HG02981 (cell line): Measurements from ENCODE around the gene GLIS2.
A peak's percentile ranks its signal among the peaks of the same experiment; 100 is the strongest.

Source experiments
- ATAC-seq: cut with Tn5 transposase; IDR thresholded peaks from one replicate; pipeline ENCODE4 v1.9.1; 2021; ENCODE audit warnings: mild to moderate bottlenecking, moderate library complexity; ENCODE audit not compliant: unreplicated experiment

The GLIS2 gene

DNA sequence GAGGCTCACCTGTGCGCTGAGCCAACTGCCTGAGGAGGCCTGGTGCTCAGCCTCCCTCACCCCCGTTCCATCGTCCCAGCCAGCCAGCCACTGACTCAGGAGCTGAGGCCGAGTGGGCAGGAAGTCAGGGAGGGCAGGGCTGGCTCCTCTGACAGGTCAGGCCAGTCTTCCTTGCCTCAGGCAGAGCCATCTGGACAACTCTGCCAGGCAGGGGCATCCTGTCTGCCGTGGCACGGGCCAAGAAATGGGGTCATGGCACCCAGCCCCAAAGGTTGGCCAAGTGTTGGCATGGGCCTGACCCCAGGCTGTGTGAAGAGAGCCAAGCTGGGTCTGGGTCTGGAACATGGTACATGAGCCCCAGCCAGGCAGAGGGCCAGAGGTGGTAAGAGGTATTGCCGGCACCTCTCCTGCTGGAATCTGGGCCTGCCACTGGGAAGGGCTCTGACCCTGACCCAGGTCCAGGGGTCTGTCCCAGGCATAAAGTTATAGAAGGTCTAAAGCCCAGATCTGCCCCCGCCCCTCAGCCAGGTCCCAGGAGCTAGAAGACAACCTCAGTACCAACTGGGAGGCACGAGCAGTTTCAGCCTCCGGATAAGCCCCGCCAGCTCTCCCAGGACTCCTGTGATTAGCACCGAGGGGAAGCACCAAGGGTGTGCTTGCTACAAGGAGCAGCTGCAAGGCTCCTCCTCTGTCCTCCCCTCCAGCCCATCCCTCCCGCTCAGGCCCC is 53.3 kb downstream of the GLIS2 start:
- no peak for ATAC-seq

DNA sequence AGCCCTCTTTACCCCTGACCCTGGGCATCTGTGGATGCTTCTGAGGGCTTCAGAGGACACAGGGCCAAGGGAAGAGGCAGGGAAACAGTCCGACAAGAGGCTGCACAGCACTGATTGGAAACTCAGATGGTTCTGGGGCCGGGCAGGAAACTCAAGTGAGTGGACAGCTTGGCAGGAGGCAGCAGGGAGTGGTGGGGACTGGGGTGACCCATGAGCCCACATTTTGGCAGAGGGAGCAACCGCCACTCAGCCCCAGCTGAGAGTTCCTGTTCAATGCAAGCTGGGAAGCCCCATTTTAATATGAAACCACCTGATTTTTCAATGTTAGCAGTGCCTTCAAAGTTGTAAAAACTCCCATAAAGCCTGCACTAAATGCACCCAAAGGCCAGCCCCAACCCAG is 54.3 kb downstream of the GLIS2 start:
- ATAC-seq, result no peak

DNA sequence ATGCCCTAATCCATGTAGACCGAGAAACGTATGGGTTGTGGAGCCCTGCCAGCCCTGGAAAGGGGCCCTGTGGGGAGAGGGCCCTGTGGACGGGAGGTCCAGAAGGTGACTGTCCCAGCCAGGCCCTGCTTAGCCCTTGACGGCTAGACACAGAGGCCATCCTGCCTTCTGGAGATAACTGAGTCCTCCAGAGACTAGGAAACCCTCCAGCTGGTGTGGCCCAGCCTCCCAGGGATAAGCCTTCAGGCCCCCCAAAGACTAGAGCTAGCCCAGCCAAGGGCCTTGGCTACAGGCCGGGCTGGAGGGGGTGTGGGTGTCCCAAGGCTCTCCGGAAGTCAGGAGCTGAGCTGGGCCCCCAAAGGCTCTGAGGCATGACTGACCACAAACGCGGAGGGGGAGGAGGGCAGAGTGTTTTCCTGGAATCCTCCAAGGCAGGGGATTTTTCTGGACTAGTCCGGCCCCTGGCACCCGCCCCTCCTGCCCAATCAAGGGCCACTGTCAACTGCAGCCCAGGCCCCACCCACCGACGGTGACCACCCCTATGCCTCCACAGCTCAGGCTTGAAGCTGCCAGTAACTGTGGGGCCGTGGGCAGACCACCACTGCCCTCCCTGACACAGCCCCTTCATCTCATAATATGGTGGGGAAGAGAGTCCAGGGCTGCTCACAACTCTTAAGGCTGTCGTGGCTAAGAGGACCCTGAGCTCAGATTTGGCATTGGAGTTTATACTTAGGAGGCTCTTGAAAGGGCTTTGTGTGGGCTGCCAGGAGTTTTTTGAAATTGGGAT is 54.9 kb downstream of the GLIS2 start:
- no peak for ATAC-seq

DNA sequence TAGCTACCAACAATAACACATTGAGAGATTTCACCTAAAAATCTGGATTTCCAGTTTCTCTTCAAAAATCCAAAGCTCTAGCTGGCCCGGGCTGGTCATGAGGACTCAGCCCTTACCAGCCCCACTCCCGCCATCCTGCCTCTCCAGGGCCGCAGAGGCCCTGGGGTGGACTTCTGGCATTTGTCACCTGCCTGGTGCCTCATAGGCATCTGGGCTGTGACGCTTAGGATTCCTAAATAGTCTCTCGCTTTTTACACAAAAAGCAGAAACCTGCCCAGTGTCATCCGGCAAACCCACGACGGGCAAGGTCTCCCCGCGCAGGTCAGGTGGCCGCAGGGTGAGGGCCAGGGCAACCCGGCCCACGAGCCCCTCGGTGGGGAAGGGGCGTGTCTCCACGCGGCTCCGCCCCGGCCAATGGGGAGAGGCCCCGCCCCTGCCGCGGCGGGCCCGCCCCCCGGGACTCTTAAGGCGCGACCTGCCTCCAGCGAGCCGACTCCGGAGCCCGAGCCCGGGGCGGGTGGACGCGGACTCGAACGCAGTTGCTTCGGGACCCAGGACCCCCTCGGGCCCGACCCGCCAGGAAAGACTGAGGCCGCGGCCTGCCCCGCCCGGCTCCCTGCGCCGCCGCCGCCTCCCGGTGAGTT is 55.6 kb downstream of the GLIS2 start, which contains the start of gene VASN:
VASN (plus strand) TSS at position 492 of the 644 bp plus-strand sequence. CDS start 9,030 bp downstream, outside the sequence.
- peak; percentile 57 for ATAC-seq

DNA sequence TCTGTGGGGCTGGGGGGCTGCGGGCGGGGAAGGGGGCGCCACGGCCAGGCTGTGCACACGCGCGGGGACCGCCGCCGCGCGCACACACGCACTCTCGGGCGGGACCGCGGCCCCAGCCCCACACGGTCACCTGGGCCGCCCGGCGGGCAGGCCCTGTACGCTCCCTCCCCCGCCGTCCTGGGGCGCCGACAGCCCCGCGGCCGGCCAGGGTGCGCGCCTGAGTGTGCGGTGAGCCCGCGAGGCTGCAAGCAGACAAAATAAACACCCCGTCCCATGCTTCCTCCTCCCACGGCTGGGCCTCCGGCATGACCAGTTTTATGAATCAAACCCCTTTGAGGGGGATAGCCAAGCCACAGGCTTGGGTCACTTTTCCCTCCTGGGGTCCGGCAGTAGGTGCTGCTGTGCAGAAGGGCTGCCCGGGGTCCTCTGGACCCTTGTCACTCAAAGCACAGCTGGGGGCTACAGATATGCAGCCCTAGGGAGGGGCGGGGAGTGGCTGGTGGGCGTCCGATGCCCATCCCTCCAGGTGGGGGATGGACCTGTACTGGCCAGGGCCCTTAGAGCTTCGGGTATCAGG is 56.2 kb downstream of the GLIS2 start:
- ATAC-seq, result peak; percentile 40

DNA sequence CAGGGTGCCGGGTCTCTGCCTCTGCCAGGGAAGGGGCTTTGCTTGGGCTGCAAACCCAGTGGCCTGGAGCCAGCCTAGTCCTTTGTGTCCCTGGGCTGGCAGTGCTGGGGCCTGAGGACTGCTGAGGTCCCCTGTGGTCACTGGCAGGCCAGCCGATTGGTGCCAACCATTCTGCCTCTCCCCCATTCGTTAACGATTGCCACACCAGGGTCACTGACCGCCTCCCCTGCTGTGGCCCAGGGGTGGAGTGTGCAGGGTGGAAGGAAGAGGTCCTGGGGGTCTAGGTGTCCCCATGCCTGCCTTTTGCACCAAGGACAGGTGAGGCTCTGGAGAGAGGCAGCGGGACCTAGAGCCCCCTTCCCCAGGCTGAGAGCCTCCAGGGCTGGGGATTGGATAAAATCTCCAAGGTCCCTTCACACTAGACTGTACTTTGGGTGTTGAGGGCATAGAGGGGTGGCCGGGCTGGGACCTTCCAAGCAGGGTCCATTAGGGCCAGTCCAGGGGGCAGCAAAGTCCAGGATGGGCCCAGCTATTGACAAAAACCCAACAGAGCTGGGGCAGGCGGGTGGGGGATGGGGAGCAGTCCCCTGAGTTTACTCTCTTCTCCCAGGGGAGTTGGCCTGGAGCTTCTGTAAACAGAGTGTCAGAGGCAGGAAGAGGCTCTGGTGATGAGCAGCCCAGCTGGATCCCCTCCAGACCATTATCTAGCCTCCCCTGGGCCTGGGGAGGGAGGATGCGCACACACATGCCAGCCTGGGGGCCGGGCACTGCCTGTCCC is 56.9 kb downstream of the GLIS2 start:
- ATAC-seq, result no peak

DNA sequence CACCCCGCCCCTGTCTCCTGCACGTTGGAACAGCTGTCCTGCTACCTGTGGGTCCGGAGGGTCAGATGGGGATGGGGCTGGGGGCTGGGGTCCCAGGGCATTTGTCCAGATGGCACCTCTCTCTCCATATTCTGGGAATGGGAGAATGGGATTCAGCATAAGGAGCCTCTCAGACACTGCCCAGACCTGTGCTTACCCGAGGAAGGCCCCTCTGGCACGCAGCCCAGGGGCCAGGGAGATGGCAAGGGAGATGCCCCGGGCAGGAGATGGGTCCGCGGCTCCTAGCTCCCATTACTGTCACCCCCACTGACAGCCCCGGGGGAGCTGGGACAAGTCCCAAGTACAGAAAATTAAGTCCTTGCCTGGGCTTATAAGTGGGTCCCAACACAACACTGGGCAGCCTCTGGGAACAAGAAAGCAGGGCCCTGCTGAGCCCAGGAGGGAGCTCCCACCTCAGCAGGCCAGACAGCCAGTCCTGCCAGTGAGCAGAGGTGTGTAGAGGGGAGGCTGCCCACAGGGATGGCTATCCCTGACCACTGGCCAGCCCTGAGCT is 57.6 kb downstream of the GLIS2 start:
- no peak for ATAC-seq

DNA sequence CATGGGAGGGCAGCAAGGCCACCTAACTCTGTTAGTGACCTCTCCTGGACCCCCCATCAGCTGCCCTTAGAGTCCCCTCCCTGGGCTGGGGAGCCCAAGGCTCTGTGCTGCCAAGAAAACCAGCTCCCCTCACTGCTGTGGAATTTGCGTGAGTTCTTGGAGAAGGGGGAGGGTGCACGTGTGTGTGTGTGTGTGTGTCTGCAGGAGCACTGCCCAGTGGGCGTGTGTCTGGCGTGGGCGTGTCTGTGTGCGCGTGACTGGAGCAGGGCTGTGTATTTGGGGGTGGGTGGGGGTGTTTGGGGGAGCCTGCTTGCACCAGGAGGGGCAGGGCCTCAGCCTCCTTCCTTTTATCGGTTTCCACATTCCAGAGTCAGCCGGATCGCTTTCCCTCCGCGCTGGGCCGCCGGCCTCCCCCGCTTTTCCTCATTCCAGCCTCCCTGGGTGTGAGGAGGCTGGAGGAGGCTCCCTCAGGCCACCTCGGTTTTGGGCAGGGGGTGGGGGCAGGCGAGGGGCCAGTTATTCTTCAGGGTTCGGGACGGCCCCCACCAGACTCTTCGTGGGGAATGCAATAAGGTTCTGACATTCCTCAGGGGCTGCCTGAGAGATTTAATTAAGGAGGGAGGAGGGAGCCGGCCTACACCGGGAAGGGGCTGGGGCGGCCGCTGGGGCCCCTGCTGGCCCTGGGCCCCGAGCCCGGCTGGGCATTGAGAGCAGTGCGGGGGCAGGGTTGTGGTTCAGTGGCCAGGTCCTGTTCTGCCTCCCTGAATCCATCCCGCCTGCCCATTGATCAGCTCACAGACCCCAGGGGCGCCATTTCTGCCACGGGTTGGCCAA is 58.3 kb downstream of the GLIS2 start:
- no peak for ATAC-seq

DNA sequence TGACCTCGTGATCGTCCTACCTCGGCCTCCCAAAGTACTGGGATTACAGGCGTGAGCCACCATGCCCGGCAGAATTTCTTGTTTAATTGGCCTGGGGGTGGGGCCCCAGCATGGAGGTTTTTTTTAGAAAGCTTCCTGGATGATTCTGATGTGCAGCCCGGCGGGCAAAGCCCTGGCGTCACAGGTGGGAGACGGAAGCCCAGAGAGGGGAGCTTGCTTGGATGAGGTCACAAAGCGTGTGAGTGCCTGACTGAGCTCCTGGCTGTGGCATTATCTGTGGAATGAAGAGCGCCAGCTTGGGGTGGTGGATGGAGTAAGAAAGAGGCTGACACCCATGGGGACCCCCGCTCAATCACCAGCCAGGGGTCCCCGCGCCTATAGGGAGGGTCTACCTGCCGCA is 59.9 kb downstream of the GLIS2 start:
- no peak for ATAC-seq

DNA sequence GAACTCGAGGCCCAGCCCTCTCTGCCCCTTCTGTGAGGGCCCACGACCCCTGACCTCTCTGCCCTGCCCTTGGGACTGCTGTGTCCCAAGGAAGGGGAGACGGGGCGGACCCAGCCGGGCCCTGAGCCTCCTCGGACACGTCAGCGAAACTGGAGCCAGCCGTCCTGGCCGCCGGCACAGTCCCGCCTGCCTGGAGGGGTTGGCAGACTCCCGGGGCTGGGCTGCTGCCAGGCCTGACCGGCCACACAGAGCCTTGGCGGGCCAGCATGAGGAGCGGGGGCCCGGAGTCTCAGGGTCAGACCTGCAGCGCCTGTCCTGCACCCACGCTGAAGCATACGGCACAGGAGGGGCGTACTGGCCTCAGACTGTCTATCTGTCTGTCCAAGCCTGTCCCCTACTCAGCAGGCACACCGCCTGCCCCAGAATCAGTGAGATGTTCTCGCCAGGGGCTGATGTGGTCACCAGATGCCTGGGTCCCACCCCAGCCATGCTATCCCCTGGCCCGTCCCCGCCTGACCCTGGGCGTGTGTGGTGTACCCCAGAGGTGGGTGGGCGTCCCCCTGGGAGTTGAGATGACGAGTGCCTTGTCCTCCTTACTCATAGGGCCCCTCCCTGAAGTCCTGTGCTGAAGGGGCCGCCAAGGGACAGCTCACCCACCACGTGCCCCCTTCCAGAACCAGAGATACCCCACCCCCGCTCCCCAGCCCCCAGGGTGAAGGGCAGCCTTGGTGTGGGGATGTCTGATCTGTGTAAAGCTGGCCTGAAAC is 60.4 kb downstream of the GLIS2 start:
- ATAC-seq, result no peak

DNA sequence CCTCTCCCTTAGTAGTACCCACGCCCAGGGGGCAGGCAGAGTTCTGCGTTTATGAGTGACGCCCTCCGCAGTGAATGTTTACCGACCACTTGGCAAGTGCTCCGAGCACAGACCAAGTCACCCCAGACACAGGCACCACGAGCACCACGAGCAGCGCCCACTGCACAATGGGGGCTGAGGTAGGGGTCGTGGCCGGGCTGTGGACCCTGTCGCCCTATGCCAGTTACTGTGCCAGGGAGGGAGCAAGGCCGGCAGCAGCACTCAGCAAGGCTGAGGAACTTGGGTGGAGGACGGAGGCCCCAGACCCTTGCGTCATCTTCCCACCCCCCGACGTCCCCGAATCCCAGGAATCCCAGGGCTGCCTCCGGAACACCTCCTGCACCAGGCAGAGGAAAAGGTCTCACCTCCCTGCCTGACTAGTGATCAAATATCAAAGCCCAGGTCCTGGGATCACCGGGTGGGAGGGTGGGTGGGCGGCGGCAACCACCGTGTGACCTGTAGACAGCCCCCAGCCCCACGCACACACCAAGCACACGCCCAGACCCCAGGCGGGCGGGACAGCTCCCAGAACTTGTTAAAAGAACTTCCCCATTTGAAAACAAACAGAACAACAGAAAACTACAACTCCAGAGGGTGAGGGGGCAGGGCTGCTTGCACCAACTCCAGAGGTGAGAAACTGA is 61.2 kb downstream of the GLIS2 start:
- no peak for ATAC-seq

DNA sequence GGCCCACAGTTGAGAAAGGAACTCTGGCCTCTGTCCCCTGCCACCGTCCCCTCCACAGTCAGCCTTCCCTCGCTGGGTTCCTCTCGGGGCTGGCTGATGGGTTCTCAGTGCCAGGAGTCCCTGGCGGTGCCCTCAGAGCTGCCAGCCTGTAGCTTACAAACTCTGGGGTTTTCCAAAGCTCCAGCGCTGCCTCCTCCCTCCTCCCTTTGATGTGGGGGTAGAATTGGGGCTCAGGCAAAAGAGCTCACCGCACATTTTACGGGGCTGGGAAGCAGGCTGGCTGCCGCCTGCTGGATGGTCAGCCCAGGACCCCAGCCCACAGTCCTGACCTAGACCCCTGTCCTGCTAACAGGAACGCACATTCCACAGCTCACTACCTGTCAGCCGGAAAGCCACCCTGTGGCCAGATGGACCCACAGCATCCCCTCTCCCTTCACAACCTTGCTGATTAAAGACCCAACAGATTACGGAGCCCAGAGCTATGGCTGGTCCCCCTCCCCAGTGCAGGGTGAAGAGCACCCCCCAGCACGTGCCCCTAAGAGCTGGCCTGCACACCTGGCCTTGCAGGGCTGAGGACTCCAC is 61.8 kb downstream of the GLIS2 start:
- ATAC-seq, result no peak

DNA sequence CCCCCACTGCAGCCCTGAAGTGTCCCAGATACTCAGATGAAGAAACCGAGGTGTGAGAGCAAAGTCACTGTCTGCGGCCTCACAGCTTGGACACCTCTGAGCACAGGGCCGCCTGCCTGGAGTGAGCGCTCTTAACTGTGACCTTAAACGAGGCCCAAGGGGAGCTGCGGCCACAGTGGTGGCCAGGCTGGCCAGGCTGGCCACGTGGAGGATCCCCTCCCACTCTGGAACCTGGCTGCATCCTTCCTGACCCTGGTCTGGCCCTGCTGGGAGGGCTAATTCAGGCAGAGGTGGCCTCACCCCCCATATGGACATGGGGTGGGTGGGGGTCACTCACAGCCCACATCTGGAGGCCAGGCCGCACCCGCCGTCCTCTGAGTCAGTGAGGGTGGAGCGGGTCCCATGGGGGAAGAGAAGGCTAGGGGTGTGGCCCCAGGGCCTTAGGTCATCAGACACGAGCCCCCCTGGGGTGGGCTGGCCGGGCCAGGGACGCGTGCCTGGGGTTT is 62.3 kb downstream of the GLIS2 start:
- no peak for ATAC-seq

DNA sequence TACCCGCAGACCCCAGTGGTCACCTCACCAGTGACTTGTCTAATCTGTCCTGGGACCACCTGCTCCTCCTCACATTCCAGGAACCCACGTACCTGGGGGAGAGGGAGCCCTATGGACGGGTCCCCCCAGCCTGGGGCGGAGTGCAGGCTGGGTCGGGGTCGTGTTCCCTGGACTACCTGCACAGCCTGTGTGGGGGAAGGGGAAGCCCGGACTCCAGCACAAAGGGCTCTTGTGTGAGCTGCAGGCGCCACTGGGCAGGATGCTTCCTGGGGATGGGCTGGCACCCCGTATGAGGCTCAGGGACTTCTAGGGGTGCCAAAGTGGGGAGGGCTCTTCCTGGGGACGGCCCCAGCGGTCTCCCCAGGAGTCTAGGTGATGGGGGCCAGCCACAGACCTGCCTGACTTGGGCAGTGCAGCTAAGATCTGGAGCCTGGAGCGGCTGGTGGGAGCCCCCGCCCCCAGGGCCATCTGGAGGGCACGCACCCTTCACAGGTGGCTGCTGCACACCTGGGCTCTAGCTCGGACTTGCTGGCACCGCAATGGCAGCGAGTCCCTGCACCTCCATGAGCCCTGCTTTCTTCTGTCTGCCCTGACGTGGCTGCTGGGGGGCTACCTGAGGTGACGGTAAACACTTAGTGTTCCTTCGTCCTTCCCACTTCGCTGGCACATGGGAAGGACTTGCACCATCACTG is 63.3 kb downstream of the GLIS2 start:
- ATAC-seq, result no peak

DNA sequence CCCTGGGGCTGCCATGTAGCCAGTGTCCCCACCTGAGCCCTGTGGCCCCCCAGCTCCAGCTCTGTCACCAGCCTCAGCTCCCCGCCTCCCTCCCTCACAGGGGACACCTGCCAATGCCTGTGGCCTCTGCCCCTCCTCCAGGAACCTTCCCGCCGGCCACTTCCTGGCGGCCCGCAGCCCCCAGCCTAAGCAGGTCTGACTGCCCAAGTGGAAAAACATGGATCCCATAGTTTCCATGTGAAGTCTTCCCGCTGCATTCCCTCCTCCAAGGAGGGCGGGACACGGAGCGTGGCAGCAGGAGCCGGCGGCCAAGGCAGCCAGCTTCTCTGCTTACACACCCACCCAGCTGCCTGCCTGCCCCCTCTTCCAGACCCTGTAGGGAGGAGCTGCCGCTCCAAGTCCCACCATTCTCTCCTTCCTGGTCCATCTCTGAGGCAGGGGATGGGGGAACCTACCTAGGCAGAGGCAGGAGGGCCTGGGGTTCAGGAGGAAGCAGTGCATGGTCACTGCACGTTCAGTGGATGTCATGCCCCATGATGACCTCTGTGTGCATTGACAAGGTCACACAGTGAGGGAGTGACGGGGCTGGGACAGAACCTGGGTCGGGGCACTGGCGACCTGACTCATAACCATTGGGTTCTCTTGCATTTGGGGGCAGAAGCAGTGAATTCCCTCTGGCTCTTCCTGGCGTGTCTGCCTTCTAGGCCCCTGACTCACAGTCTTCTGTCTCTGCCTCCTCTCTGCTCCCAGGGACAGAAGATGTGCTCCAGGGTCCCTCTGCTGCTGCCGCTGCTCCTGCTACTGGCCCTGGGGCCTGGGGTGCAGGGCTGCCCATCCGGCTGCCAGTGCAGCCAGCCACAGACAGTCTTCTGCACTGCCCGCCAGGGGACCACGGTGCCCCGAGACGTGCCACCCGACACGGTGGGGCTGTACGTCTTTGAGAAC is 64.5 kb downstream of the GLIS2 start:
- ATAC-seq, result no peak
